Measurements from ENCODE around the gene DCAF7.

Gene DCAF7

GRCh38 chr17:63516910-63517824 lies 33.1 kb upstream of the DCAF7 start:
- H3K4me3 Mint-ChIP-seq: no peak overlapping the region
- no peak for ATAC-seq (replicated peaks; ENCODE audit: extremely low read depth, poor library complexity, severe bottlenecking)
- no peaks in the 10 kb centered on the region for H3K36me3 Mint-ChIP-seq (ENCODE audit: insufficient read depth)
- peaks cover 31% of the 10 kb centered on the region for H3K27me3 Mint-ChIP-seq
- no peak for DNase-seq (ENCODE audit: low spot score in 2 of 2)
- no peak overlapping the region for H3K27ac Mint-ChIP-seq (ENCODE audit: low read depth)
- no peaks in the 10 kb centered on the region for H3K9me3 Mint-ChIP-seq
- no peaks in the 10 kb centered on the region for H3K4me1 Mint-ChIP-seq

- no peak overlapping the region for H3K27ac Mint-ChIP-seq (ENCODE audit: low read depth)
- H3K9me3 Mint-ChIP-seq: no peaks in the 10 kb centered on the region
Observed at GRCh38 chr17:63517825-63518534, 32.3 kb upstream of the DCAF7 start.

GRCh38 chr17:63519116-63519881 lies 31.0 kb upstream of the DCAF7 start:
- Mint-ChIP-seq H3K36me3 (ENCODE audit: insufficient read depth) (no peaks in the 10 kb centered on the region), H3K9me3 (no peaks in the 10 kb centered on the region), H3K4me1 (peaks cover 9% of the 10 kb centered on the region), H3K27me3 (peaks cover 38% of the 10 kb centered on the region), H3K27ac (ENCODE audit: low read depth) (no peak overlapping the region), H3K4me3 (no peak overlapping the region)
- DNase-seq (ENCODE audit: low spot score in 2 of 2) (no peak), ATAC-seq (replicated peaks; ENCODE audit: extremely low read depth, poor library complexity, severe bottlenecking) (no peak)

More at GRCh38 chr17:63517825-63518534, 32.3 kb upstream of the DCAF7 start:
- H3K4me3 Mint-ChIP-seq: no peak overlapping the region
- peaks cover 34% of the 10 kb centered on the region for H3K27me3 Mint-ChIP-seq
- H3K4me1 Mint-ChIP-seq: no peaks in the 10 kb centered on the region
- DNase-seq (ENCODE audit: low spot score in 2 of 2) (no peak), ATAC-seq (replicated peaks; ENCODE audit: extremely low read depth, poor library complexity, severe bottlenecking) (no peak)
- H3K36me3 Mint-ChIP-seq (ENCODE audit: insufficient read depth): no peaks in the 10 kb centered on the region

- Mint-ChIP-seq H3K4me1 (peaks cover 9% of the 10 kb centered on the region), H3K9me3 (no peaks in the 10 kb centered on the region), H3K36me3 (ENCODE audit: insufficient read depth) (no peaks in the 10 kb centered on the region), H3K27me3 (peaks cover 45% of the 10 kb centered on the region), H3K27ac (ENCODE audit: low read depth) (no peak overlapping the region), H3K4me3 (no peak overlapping the region)
- no peak for DNase-seq (ENCODE audit: low spot score in 2 of 2)
- no peak for ATAC-seq (replicated peaks; ENCODE audit: extremely low read depth, poor library complexity, severe bottlenecking)
Observed at GRCh38 chr17:63519972-63520882, 30.1 kb upstream of the DCAF7 start.

- Mint-ChIP-seq H3K4me1 (peaks cover 9% of the 10 kb centered on the region), H3K27me3 (peaks cover 51% of the 10 kb centered on the region), H3K4me3 (peak within 1 kb of the TSS; percentile 47), H3K27ac (ENCODE audit: low read depth) (no peak within 1 kb of the TSS), H3K36me3 (ENCODE audit: insufficient read depth) (no peaks in the 10 kb centered on the region), H3K9me3 (no peaks in the 10 kb centered on the region)
- DNase-seq (ENCODE audit: low spot score in 2 of 2): no peak
- no peak for ATAC-seq (replicated peaks; ENCODE audit: extremely low read depth, poor library complexity, severe bottlenecking)
Observed at GRCh38 chr17:63523253-63523855, 26.9 kb upstream of the DCAF7 start, which contains the start of gene KCNH6. Gene KCNH6, plus strand, starts transcription at chr17:63523358. Its CDS starts 56 bp downstream, at chr17:63523414.

- H3K4me3 Mint-ChIP-seq: peak overlapping the region; percentile 47
- peaks cover 9% of the 10 kb centered on the region for H3K4me1 Mint-ChIP-seq
- H3K36me3 Mint-ChIP-seq (ENCODE audit: insufficient read depth): no peaks in the 10 kb centered on the region
- H3K27me3 Mint-ChIP-seq: peaks cover 51% of the 10 kb centered on the region
- DNase-seq (ENCODE audit: low spot score in 2 of 2) (no peak), ATAC-seq (replicated peaks; ENCODE audit: extremely low read depth, poor library complexity, severe bottlenecking) (no peak)
- H3K27ac Mint-ChIP-seq (ENCODE audit: low read depth): no peak overlapping the region
- H3K9me3 Mint-ChIP-seq: no peaks in the 10 kb centered on the region
Observed at GRCh38 chr17:63524051-63524450, 26.2 kb upstream of the DCAF7 start.

- Mint-ChIP-seq H3K27me3 (peaks cover 51% of the 10 kb centered on the region), H3K27ac (ENCODE audit: low read depth) (no peak overlapping the region)
Observed at GRCh38 chr17:63525190-63525946, 24.9 kb upstream of the DCAF7 start.

GRCh38 chr17:63526861-63527260 lies 23.4 kb upstream of the DCAF7 start:
- ATAC-seq (replicated peaks; ENCODE audit: extremely low read depth, poor library complexity, severe bottlenecking) (no peak), DNase-seq (ENCODE audit: low spot score in 2 of 2) (no peak)
- H3K36me3 Mint-ChIP-seq (ENCODE audit: insufficient read depth): no peaks in the 10 kb centered on the region
- peaks cover 47% of the 10 kb centered on the region for H3K27me3 Mint-ChIP-seq
- H3K4me1 Mint-ChIP-seq: peaks cover 9% of the 10 kb centered on the region
- H3K4me3 Mint-ChIP-seq: no peak overlapping the region
- no peak overlapping the region for H3K27ac Mint-ChIP-seq (ENCODE audit: low read depth)
- H3K9me3 Mint-ChIP-seq: no peaks in the 10 kb centered on the region

More at GRCh38 chr17:63525190-63525946, 24.9 kb upstream of the DCAF7 start:
- Mint-ChIP-seq H3K36me3 (ENCODE audit: insufficient read depth) (no peaks in the 10 kb centered on the region), H3K9me3 (no peaks in the 10 kb centered on the region), H3K4me1 (peaks cover 9% of the 10 kb centered on the region), H3K4me3 (no peak overlapping the region)
- DNase-seq (ENCODE audit: low spot score in 2 of 2): no peak
- ATAC-seq (replicated peaks; ENCODE audit: extremely low read depth, poor library complexity, severe bottlenecking): no peak

- H3K36me3 Mint-ChIP-seq (ENCODE audit: insufficient read depth): no peaks in the 10 kb centered on the region
- no peak overlapping the region for H3K4me3 Mint-ChIP-seq
- H3K27me3 Mint-ChIP-seq: peaks cover 41% of the 10 kb centered on the region
- H3K9me3 Mint-ChIP-seq: no peaks in the 10 kb centered on the region
- peaks cover 9% of the 10 kb centered on the region for H3K4me1 Mint-ChIP-seq
- DNase-seq (ENCODE audit: low spot score in 2 of 2) (no peak), ATAC-seq (replicated peaks; ENCODE audit: extremely low read depth, poor library complexity, severe bottlenecking) (no peak)
- H3K27ac Mint-ChIP-seq (ENCODE audit: low read depth): no peak overlapping the region
Observed at GRCh38 chr17:63528183-63528582, 22.1 kb upstream of the DCAF7 start.

- ATAC-seq (replicated peaks; ENCODE audit: extremely low read depth, poor library complexity, severe bottlenecking): no peak
- no peaks in the 10 kb centered on the region for H3K9me3 Mint-ChIP-seq
- H3K4me3 Mint-ChIP-seq: no peak overlapping the region
- H3K4me1 Mint-ChIP-seq: peaks cover under 1% of the 10 kb centered on the region
- H3K27ac Mint-ChIP-seq (ENCODE audit: low read depth): no peak overlapping the region
- no peaks in the 10 kb centered on the region for H3K36me3 Mint-ChIP-seq (ENCODE audit: insufficient read depth)
- peaks cover 26% of the 10 kb centered on the region for H3K27me3 Mint-ChIP-seq
- no peak for DNase-seq (ENCODE audit: low spot score in 2 of 2)
Observed at GRCh38 chr17:63529711-63530556, 20.3 kb upstream of the DCAF7 start.

Data from central memory CD8-positive, alpha-beta T cell (primary cell).